ENCODE data around the gene PRDM8.

GRCh38 chr4:80252953-80253352, 55.6 kb downstream of the PRDM8 start:
- TF ChIP-seq EZH2phosphoT487 (IDR thresholded peaks at IDR 0.05; ENCODE audit: borderline replicate concordance, low read length), result no peak
- TF ChIP-seq, protein P1, sequence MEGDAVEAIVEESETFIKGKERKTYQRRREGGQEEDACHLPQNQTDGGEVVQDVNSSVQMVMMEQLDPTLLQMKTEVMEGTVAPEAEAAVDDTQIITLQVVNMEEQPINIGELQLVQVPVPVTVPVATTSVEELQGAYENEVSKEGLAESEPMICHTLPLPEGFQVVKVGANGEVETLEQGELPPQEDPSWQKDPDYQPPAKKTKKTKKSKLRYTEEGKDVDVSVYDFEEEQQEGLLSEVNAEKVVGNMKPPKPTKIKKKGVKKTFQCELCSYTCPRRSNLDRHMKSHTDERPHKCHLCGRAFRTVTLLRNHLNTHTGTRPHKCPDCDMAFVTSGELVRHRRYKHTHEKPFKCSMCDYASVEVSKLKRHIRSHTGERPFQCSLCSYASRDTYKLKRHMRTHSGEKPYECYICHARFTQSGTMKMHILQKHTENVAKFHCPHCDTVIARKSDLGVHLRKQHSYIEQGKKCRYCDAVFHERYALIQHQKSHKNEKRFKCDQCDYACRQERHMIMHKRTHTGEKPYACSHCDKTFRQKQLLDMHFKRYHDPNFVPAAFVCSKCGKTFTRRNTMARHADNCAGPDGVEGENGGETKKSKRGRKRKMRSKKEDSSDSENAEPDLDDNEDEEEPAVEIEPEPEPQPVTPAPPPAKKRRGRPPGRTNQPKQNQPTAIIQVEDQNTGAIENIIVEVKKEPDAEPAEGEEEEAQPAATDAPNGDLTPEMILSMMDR (IDR thresholded peaks at IDR 0.05; ENCODE audit: low read depth, low read length, poor library complexity, severe bottlenecking), result no peak

All from DOHH2 (cell line).